Measurements from ENCODE around the gene CLDN5. TPM values are rescaled to one million over a fixed set of nuclear protein-coding genes. Genes with fewer than 3 reads are reported as not detected.

The CLDN5 gene
- total RNA-seq, 8 experiments from 2014 or later, result 0.11 to 3.4 (median 0.31) TPM; not detected in 1

GRCh38 chr22:19478901-19479354 is 45.3 kb downstream of the CLDN5 start, which contains the start of gene UFD1:
TSS of gene UFD1 (minus strand) at chr22:19479193. CDS start at chr22:19479085, 108 bp downstream.
- 0% methylated on average over 2 to 5 of the region's 42 CpGs; no CpG with 5 or more reads in 6 of the 10 experiments for WGBS, 10 experiments
- H3K4me3 ChIP-seq, result peak within 1 kb of the TSS; percentile 46 to 79 (median 56)
- H3K4me1 ChIP-seq (replicated peaks in 1 of 2), result peaks cover 5 to 6% of the 10 kb centered on the region in 2 donors
- in situ Hi-C loops (cut with MboI; ENCODE audit: low pct_unique_long_range_greater_than_20kb in 2 of 9, low sequenced_read_pairs in 9 of 9, unreplicated experiment in 9 of 9), result no loop called here
- peak; percentile 66 to 76 (median 70) for ATAC-seq (replicated peaks in 6 of 8)
- peak within 1 kb of the TSS; percentile 97 to 99 for H3K27ac ChIP-seq

GRCh38 chr22:19478045-19478900 is 45.9 kb downstream of the CLDN5 start:
- H3K4me1 ChIP-seq (replicated peaks in 1 of 2), result peaks cover 5 to 6% of the 10 kb centered on the region in 2 donors
- in situ Hi-C loops (cut with MboI; ENCODE audit: low pct_unique_long_range_greater_than_20kb in 2 of 9, low sequenced_read_pairs in 9 of 9, unreplicated experiment in 9 of 9), result no loop called here
- WGBS, 10 experiments, result 0 to 17% (median 3%) methylated on average over 1 to 14 of the region's 31 CpGs
- peak overlapping the region; percentile 46 to 79 (median 56) for H3K4me3 ChIP-seq
- no peak for ATAC-seq (replicated peaks in 6 of 8)
- H3K27ac ChIP-seq, result peak overlapping the region; percentile 97 to 99

GRCh38 chr22:19477321-19478044 is 46.7 kb downstream of the CLDN5 start:
- Histone ChIP-seq H3K27ac (no peak overlapping the region), H3K4me1 (replicated peaks in 1 of 2) (peaks cover 5 to 6% of the 10 kb centered on the region in 2 donors), H3K4me3 (peak overlapping the region; percentile 46 to 79 (median 56))
- WGBS, 10 experiments, result 0 to 88% (median 45%) methylated on average over 1 to 5 of the region's 5 CpGs
- no peak for ATAC-seq (replicated peaks in 6 of 8)
- in situ Hi-C loops (cut with MboI; ENCODE audit: low pct_unique_long_range_greater_than_20kb in 2 of 9, low sequenced_read_pairs in 9 of 9, unreplicated experiment in 9 of 9), result no loop called here

- no peak for ATAC-seq (replicated peaks in 6 of 8)
- Histone ChIP-seq H3K4me3 (no peak overlapping the region), H3K27ac (no peak overlapping the region), H3K4me1 (replicated peaks in 1 of 2) (peaks cover 5 to 6% of the 10 kb centered on the region in 2 donors)
- in situ Hi-C loops (cut with MboI; ENCODE audit: low pct_unique_long_range_greater_than_20kb in 2 of 9, low sequenced_read_pairs in 9 of 9, unreplicated experiment in 9 of 9), result no loop called here
- WGBS, 10 experiments, result 33 to 100% (median 67%) methylated on average over 1 to 3 of the region's 3 CpGs; no CpG with 5 or more reads in 3 of the 10 experiments
Measured at GRCh38 chr22:19476023-19476422, 48.2 kb downstream of the CLDN5 start.

- peaks cover 5 to 6% of the 10 kb centered on the region in 2 donors for H3K4me1 ChIP-seq (replicated peaks in 1 of 2)
- H3K4me3 ChIP-seq, result no peak overlapping the region
- WGBS, 10 experiments, result 67 to 100% (median 80%) methylated on average over 1 to 3 of the region's 3 CpGs; no CpG with 5 or more reads in 3 of the 10 experiments
- in situ Hi-C loops (cut with MboI; ENCODE audit: low pct_unique_long_range_greater_than_20kb in 2 of 9, low sequenced_read_pairs in 9 of 9, unreplicated experiment in 9 of 9), result loop anchor here in 1 of 9 experiments (25.0 kb wide), 1 partner anchor 139 kb away; no protein-coding TSS in a partner anchor
- H3K27ac ChIP-seq, result peak overlapping the region in 1 of 2 donors; percentile 39
- peak in 1 of 8 experiments; percentile 34 for ATAC-seq (replicated peaks in 6 of 8)
Measured at GRCh38 chr22:19473578-19473977, 50.6 kb downstream of the CLDN5 start.

Other genes starting within 250 kb of the CLDN5 start
- gene CLTCL1, start 232.7 kb downstream of the CLDN5 start, total RNA-seq, result 10 to 100 TPM in 1 of 8 experiments, 1 to 10 TPM in 7; 3.5 to 12.8 (median 6.1) TPM
- 10 to 100 TPM in 7 of 8 experiments, 1 to 10 TPM in 1; 9.9 to 30.1 (median 18.1) TPM for gene HIRA, start 92.7 kb downstream of the CLDN5 start, total RNA-seq
- gene MRPL40, start 91.9 kb downstream of the CLDN5 start, total RNA-seq, result 10 to 100 TPM; 30.3 to 86.6 (median 43.8) TPM
- gene C22orf39, start 76.7 kb downstream of the CLDN5 start, total RNA-seq, result 10 to 100 TPM; 15.5 to 60.9 (median 47.9) TPM
- 100 to 1,000 TPM in 1 of 8 experiments, 10 to 100 TPM in 7; 18.1 to 100 (median 51.4) TPM for gene UFD1, start 45.2 kb downstream of the CLDN5 start, total RNA-seq
- gene CDC45, start 44.5 kb downstream of the CLDN5 start, total RNA-seq, result 10 to 100 TPM in 3 of 8 experiments, 1 to 10 TPM in 2, under 1 TPM in 3; 0.60 to 28.7 (median 1.2) TPM
- gene SEPTIN5, start 190.1 kb upstream of the CLDN5 start, total RNA-seq, result 10 to 100 TPM; 10.4 to 70.3 (median 46.3) TPM
- 1 to 10 TPM in 7 of 8 experiments, not detected in 1; 2.0 to 7.4 (median 3.5) TPM for gene GP1BB, start 199.1 kb upstream of the CLDN5 start, total RNA-seq
- 1 to 10 TPM in 2 of 8 experiments, under 1 TPM in 5, not detected in 1; 0.23 to 1.9 (median 0.57) TPM for gene TBX1, start 236.4 kb upstream of the CLDN5 start, total RNA-seq